ENCODE data around the gene SNX22. TPM values are rescaled to one million over a fixed set of nuclear protein-coding genes. Genes with fewer than 3 reads are reported as not detected.
"Not testable (repeated sequence)": the region's sequence is repeated elsewhere in the genome, so short reads cannot be mapped to it uniquely, and the experiment has no call there.

SNX22 gene
- total RNA-seq, 1 donor from 2014 or later, result 1.0 TPM

DNA sequence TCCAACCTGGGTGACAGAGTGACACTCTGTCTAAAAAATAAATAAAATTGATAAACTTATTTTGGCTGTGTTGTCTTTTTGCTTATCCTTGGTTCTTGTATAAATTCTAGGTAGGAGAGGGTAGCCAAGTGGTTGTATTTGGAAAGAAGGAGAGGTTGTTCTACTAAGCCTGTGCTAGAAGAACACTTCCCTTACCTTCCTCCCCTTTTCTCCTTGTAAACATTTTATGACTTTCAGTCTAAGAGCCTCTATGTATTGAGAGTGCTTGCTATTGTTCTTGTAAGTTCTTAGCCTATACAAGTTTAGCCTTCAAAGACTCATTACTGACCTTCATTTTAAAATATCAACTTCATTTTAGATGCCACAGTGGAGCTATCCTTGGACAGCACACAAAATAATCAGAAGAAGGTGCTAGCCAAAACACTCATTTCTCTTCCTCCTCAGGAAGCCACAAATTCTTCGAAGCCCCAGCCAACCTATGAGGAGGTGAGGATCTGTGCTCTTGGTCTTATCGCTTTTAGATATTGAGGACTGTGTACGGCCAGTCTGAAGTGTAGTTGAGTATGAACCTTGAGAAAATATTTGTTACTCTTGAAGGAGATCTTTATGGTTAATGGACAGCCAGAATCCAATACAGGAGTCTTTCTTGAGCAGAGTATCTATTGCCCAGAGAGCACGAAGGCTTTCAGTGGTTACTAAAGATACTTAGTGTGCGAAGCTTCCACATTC, 33.6 kb upstream of the SNX22 start:
- no peak overlapping the region for H3K27ac ChIP-seq (ENCODE audit: low read depth, low read length)
- H3K4me1 ChIP-seq (ENCODE audit: control insufficient read depth in 3 of 3, insufficient read depth in 3 of 3, low read length in 3 of 3), result no peaks in the 10 kb centered on the region
- H3K9ac ChIP-seq (ENCODE audit: low read depth in 1 of 3, low read length in 3 of 3), result no peak overlapping the region
- peaks cover 34 to 75% (median 75%) of the 10 kb centered on the region in 3 donors for H3K36me3 ChIP-seq (ENCODE audit: control insufficient read depth in 3 of 3, insufficient read depth in 3 of 3, low read length in 3 of 3)
- no peaks in the 10 kb centered on the region for H3K27me3 ChIP-seq (ENCODE audit: control insufficient read depth in 3 of 3, insufficient read depth in 3 of 3, low read length in 3 of 3)
- H3K4me3 ChIP-seq (ENCODE audit: low read length in 3 of 3), result no peak overlapping the region
- no peaks in the 10 kb centered on the region for H3K9me3 ChIP-seq (ENCODE audit: control insufficient read depth in 3 of 3, low read length in 3 of 3)

DNA sequence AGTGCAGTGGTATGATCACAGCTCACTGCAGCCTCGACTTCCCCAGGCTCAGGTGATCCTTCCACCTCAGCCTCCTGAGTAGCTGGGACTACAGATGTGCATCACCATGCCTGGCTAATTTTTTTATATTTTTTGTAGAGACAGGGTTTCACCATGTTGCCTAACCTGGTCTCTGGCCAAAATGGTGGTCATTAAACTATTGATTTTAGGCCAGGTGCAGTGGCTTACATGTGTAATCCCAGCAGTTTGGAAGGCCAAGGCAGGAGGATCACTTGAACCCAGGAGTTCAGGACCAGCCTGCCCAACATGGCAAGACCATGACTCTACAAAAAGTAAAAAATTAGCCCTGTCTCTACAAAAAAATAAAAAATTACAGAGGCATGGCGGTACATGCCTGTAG, 31.2 kb upstream of the SNX22 start:
- not testable (repeated sequence) for H3K9ac ChIP-seq (ENCODE audit: low read depth in 1 of 3, low read length in 3 of 3); H3K4me3 ChIP-seq (ENCODE audit: low read length in 3 of 3)
- H3K36me3 ChIP-seq (ENCODE audit: control insufficient read depth in 3 of 3, insufficient read depth in 3 of 3, low read length in 3 of 3), result peaks cover 30 to 80% (median 75%) of the 10 kb centered on the region in 3 donors

DNA sequence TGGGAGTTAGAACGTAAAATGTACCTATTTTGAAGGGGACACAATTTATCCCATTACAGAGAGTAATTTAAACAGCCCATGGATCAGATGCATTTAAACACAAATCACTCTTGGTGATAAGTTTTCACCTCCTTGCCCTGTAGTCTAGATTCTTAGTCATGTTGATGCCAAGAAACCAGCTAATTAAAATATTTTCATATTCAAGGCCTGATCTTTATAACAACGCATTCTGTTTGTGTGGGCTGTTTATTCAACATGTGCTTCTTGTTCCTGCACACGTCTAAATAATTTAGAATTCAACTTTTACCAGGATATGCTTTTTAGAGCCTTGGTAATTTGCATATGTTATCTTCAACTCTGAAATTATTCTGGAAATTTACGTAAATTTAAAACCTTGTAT, 29.9 kb upstream of the SNX22 start:
- no peak overlapping the region for H3K27ac ChIP-seq (ENCODE audit: low read depth, low read length)
- no peak overlapping the region for H3K4me3 ChIP-seq (ENCODE audit: low read length in 3 of 3)
- H3K4me1 ChIP-seq (ENCODE audit: control insufficient read depth in 3 of 3, insufficient read depth in 3 of 3, low read length in 3 of 3), result no peaks in the 10 kb centered on the region
- no peaks in the 10 kb centered on the region for H3K9me3 ChIP-seq (ENCODE audit: control insufficient read depth in 3 of 3, low read length in 3 of 3)
- peaks cover 27 to 77% (median 75%) of the 10 kb centered on the region in 3 donors for H3K36me3 ChIP-seq (ENCODE audit: control insufficient read depth in 3 of 3, insufficient read depth in 3 of 3, low read length in 3 of 3)
- H3K9ac ChIP-seq (ENCODE audit: low read depth in 1 of 3, low read length in 3 of 3), result no peak overlapping the region
- no peaks in the 10 kb centered on the region for H3K27me3 ChIP-seq (ENCODE audit: control insufficient read depth in 3 of 3, insufficient read depth in 3 of 3, low read length in 3 of 3)

More for the DNA sequence above, 31.2 kb upstream of the SNX22 start:
- not testable (repeated sequence) for H3K9me3 ChIP-seq (ENCODE audit: control insufficient read depth in 3 of 3, low read length in 3 of 3); H3K27ac ChIP-seq (ENCODE audit: low read depth, low read length); H3K4me1 ChIP-seq (ENCODE audit: control insufficient read depth in 3 of 3, insufficient read depth in 3 of 3, low read length in 3 of 3); H3K27me3 ChIP-seq (ENCODE audit: control insufficient read depth in 3 of 3, insufficient read depth in 3 of 3, low read length in 3 of 3)

DNA sequence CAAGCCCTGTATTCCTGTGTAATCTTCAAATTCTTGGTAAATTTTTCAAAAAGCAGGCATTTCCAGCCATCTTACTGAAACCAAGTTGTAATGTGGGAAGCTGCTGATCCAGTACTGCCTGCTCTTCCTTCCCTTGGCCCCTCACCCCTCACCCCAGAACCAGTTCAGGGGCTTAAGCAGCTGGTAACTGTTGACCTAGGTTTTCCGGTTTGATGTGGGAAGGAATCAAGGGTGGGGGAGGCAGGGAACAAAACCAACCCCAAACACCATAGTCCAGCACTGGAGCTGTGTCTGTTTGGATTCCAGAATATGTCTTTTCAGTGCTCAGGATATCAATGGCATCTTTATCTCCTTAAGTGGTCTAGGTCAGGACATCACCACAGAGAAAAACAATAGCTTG, 29.1 kb upstream of the SNX22 start:
- no peak overlapping the region for H3K27ac ChIP-seq (ENCODE audit: low read depth, low read length)
- peaks cover 27 to 79% (median 77%) of the 10 kb centered on the region in 3 donors for H3K36me3 ChIP-seq (ENCODE audit: control insufficient read depth in 3 of 3, insufficient read depth in 3 of 3, low read length in 3 of 3)
- H3K9me3 ChIP-seq (ENCODE audit: control insufficient read depth in 3 of 3, low read length in 3 of 3), result no peaks in the 10 kb centered on the region
- no peaks in the 10 kb centered on the region for H3K27me3 ChIP-seq (ENCODE audit: control insufficient read depth in 3 of 3, insufficient read depth in 3 of 3, low read length in 3 of 3)
- peaks cover 0 to 2% (median 1%) of the 10 kb centered on the region in 3 donors for H3K4me1 ChIP-seq (ENCODE audit: control insufficient read depth in 3 of 3, insufficient read depth in 3 of 3, low read length in 3 of 3)
- H3K9ac ChIP-seq (ENCODE audit: low read depth in 1 of 3, low read length in 3 of 3), result no peak overlapping the region
- H3K4me3 ChIP-seq (ENCODE audit: low read length in 3 of 3), result no peak overlapping the region

DNA sequence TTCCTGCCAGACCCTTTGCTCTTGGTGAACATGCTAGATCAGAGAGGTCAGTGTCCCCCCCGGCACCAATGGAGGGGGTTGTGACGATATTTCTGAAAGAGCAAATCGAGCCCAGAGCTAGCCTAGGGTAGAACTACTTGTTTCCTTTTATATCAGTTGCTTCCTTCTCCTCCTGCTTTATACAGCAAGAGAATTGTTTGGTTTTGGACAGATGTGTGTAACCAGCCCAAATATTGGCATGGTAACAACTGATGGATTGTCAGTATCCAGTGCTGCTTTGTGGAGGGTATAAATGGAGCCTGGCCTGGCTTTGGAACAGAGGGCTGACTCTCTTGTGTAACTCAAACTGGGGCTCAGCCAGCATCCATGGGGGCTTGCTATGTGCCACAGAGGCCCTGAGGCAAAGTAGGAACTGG, 28.6 kb upstream of the SNX22 start:
- H3K36me3 ChIP-seq (ENCODE audit: control insufficient read depth in 3 of 3, insufficient read depth in 3 of 3, low read length in 3 of 3), result peaks cover 32 to 81% (median 77%) of the 10 kb centered on the region in 3 donors

DNA sequence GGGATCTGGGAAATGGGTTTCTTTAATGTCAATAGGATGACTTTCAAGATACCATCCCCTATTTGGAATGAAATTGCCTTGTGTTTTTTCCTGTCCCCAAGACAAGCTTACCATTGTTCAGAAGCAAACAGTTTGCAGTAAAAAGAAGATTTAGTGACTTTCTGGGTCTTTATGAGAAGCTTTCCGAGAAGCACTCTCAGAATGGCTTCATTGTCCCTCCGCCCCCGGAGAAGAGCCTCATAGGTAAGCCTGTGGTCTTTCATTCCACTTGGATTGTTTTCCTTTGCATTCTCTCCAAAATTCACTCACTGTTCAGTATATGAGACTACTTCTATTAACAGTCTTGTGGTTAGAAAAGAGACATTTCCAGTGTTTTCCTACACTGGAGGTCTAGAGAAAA, 25.6 kb upstream of the SNX22 start:
- H3K4me1 ChIP-seq (ENCODE audit: control insufficient read depth in 3 of 3, insufficient read depth in 3 of 3, low read length in 3 of 3), result peaks cover 0 to 4% (median 3%) of the 10 kb centered on the region in 3 donors
- H3K27ac ChIP-seq (ENCODE audit: low read depth, low read length), result no peak overlapping the region
- H3K9me3 ChIP-seq (ENCODE audit: control insufficient read depth in 3 of 3, low read length in 3 of 3), result no peaks in the 10 kb centered on the region
- H3K4me3 ChIP-seq (ENCODE audit: low read length in 3 of 3), result no peak overlapping the region
- peak overlapping the region in 1 of 3 donors; percentile 29 for H3K9ac ChIP-seq (ENCODE audit: low read depth in 1 of 3, low read length in 3 of 3)
- H3K27me3 ChIP-seq (ENCODE audit: control insufficient read depth in 3 of 3, insufficient read depth in 3 of 3, low read length in 3 of 3), result no peaks in the 10 kb centered on the region
- H3K36me3 ChIP-seq (ENCODE audit: control insufficient read depth in 3 of 3, insufficient read depth in 3 of 3, low read length in 3 of 3), result peaks cover 38 to 77% (median 73%) of the 10 kb centered on the region in 3 donors

More for the DNA sequence above, 28.6 kb upstream of the SNX22 start:
- peaks cover 0 to 4% (median 3%) of the 10 kb centered on the region in 3 donors for H3K4me1 ChIP-seq (ENCODE audit: control insufficient read depth in 3 of 3, insufficient read depth in 3 of 3, low read length in 3 of 3)
- no peak overlapping the region for H3K27ac ChIP-seq (ENCODE audit: low read depth, low read length)
- H3K4me3 ChIP-seq (ENCODE audit: low read length in 3 of 3), result no peak overlapping the region
- H3K9me3 ChIP-seq (ENCODE audit: control insufficient read depth in 3 of 3, low read length in 3 of 3), result no peaks in the 10 kb centered on the region
- no peaks in the 10 kb centered on the region for H3K27me3 ChIP-seq (ENCODE audit: control insufficient read depth in 3 of 3, insufficient read depth in 3 of 3, low read length in 3 of 3)
- H3K9ac ChIP-seq (ENCODE audit: low read depth in 1 of 3, low read length in 3 of 3), result no peak overlapping the region

DNA sequence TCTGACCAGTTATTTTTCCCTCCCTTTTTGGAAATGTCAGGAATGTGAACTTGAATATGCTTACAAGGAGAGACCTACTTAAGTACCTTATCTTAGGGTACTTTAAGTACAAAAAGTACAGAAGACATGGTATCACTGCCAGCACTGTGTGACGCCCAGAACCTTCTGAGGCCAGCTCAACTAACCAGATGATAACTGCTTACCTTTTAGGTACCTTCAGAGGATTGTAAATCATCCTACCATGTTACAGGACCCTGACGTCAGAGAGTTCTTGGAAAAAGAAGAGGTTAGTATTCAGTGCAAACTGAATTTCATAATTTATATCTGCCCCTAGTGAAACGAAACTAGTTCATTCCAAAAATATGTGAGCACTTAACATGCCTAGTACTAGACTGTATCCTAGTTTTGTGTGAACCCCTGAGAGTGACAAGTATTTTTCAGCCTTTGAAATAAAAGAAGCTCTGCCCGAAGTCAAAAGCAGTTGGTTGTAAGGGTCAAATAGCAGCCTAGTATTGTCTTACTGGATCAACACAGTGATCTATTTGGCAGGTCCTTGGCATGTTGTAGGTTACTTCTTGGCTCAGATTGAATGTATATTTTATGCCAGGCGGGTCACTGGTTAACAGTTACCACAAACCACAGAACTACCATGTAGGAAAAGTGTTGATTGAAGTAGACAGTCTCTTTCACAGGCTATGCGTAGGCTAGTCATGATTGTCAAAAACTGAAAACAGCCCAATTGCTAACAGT, 23.8 kb upstream of the SNX22 start:
- peaks cover 0 to 4% (median 3%) of the 10 kb centered on the region in 3 donors for H3K4me1 ChIP-seq (ENCODE audit: control insufficient read depth in 3 of 3, insufficient read depth in 3 of 3, low read length in 3 of 3)
- H3K4me3 ChIP-seq (ENCODE audit: low read length in 3 of 3), result no peak overlapping the region
- no peaks in the 10 kb centered on the region for H3K27me3 ChIP-seq (ENCODE audit: control insufficient read depth in 3 of 3, insufficient read depth in 3 of 3, low read length in 3 of 3)
- peaks cover 48 to 80% (median 77%) of the 10 kb centered on the region in 3 donors for H3K36me3 ChIP-seq (ENCODE audit: control insufficient read depth in 3 of 3, insufficient read depth in 3 of 3, low read length in 3 of 3)
- no peak overlapping the region for H3K27ac ChIP-seq (ENCODE audit: low read depth, low read length)
- H3K9ac ChIP-seq (ENCODE audit: low read depth in 1 of 3, low read length in 3 of 3), result no peak overlapping the region
- no peaks in the 10 kb centered on the region for H3K9me3 ChIP-seq (ENCODE audit: control insufficient read depth in 3 of 3, low read length in 3 of 3)

DNA sequence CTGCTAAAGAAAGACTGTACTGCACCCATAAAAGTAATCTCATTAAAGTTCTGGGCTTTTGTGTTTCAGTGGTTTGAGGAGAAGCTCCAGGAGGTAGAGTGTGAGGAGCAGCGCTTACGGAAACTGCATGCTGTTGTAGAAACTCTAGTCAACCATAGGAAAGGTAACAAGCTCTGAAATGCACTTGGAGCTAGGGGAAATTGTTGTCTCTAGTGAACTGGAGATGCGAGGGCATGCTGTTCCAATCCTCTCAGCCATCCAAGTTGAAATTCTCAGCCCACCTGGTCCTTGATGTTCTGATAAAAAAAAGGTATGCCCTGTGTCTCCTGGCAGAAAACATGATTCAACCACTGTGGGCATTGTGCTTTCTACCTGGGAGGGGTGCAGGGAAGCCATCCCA, 21.4 kb upstream of the SNX22 start:
- H3K4me1 ChIP-seq (ENCODE audit: control insufficient read depth in 3 of 3, insufficient read depth in 3 of 3, low read length in 3 of 3), result peaks cover 0 to 9% (median 3%) of the 10 kb centered on the region in 3 donors
- no peak overlapping the region for H3K9ac ChIP-seq (ENCODE audit: low read depth in 1 of 3, low read length in 3 of 3)
- H3K27me3 ChIP-seq (ENCODE audit: control insufficient read depth in 3 of 3, insufficient read depth in 3 of 3, low read length in 3 of 3), result no peaks in the 10 kb centered on the region
- H3K4me3 ChIP-seq (ENCODE audit: low read length in 3 of 3), result no peak overlapping the region
- peaks cover 58 to 80% (median 80%) of the 10 kb centered on the region in 3 donors for H3K36me3 ChIP-seq (ENCODE audit: control insufficient read depth in 3 of 3, insufficient read depth in 3 of 3, low read length in 3 of 3)
- H3K27ac ChIP-seq (ENCODE audit: low read depth, low read length), result no peak overlapping the region
- no peaks in the 10 kb centered on the region for H3K9me3 ChIP-seq (ENCODE audit: control insufficient read depth in 3 of 3, low read length in 3 of 3)

DNA sequence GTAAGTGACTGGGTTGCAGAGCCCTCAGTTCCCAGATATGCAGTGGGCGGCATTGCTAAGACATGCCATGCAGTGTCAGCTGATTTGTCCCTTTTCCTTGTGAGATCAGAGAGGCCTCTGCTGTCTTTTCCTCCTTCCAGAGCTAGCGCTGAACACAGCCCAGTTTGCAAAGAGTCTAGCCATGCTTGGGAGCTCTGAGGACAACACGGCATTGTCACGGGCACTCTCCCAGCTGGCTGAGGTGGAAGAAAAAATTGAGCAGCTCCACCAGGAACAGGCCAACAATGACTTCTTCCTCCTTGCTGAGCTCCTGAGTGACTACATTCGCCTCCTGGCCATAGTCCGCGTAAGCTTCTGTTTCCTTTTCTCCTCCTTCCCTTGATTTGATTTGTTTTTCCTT, 20.0 kb upstream of the SNX22 start:
- Histone ChIP-seq H3K27ac (ENCODE audit: low read depth, low read length) (no peak overlapping the region), H3K9ac (ENCODE audit: low read depth in 1 of 3, low read length in 3 of 3) (no peak overlapping the region), H3K27me3 (ENCODE audit: control insufficient read depth in 3 of 3, insufficient read depth in 3 of 3, low read length in 3 of 3) (no peaks in the 10 kb centered on the region), H3K4me3 (ENCODE audit: low read length in 3 of 3) (no peak overlapping the region), H3K36me3 (ENCODE audit: control insufficient read depth in 3 of 3, insufficient read depth in 3 of 3, low read length in 3 of 3) (peaks cover 67 to 84% (median 82%) of the 10 kb centered on the region in 3 donors), H3K9me3 (ENCODE audit: control insufficient read depth in 3 of 3, low read length in 3 of 3) (no peaks in the 10 kb centered on the region), H3K4me1 (ENCODE audit: control insufficient read depth in 3 of 3, insufficient read depth in 3 of 3, low read length in 3 of 3) (peaks cover 0 to 9% (median 3%) of the 10 kb centered on the region in 3 donors)

DNA sequence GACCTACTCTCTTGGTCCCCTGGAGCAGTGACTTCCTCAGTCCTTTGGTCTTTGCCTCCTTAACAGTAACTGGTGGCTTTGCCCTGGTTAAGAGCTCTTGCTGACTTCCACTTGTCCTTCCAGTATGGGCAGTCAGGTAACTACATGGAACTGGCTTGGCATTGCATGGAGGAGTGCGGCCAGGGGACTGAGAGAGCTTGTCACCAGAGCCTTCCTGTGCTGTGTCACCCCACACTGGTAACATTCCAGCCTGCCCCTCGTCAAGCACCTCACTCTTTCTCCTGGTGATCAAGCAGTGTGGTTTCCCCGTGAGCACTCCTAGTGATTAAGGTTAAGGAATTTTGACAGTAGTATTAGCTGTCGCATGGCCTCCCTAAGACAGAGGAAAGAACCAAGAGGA, 19.3 kb upstream of the SNX22 start:
- no peak overlapping the region for H3K9ac ChIP-seq (ENCODE audit: low read depth in 1 of 3, low read length in 3 of 3)
- no peaks in the 10 kb centered on the region for H3K27me3 ChIP-seq (ENCODE audit: control insufficient read depth in 3 of 3, insufficient read depth in 3 of 3, low read length in 3 of 3)
- peaks cover 74 to 85% (median 83%) of the 10 kb centered on the region in 3 donors for H3K36me3 ChIP-seq (ENCODE audit: control insufficient read depth in 3 of 3, insufficient read depth in 3 of 3, low read length in 3 of 3)

More for the DNA sequence above, 19.3 kb upstream of the SNX22 start:
- no peak overlapping the region for H3K4me3 ChIP-seq (ENCODE audit: low read length in 3 of 3)
- no peaks in the 10 kb centered on the region for H3K9me3 ChIP-seq (ENCODE audit: control insufficient read depth in 3 of 3, low read length in 3 of 3)
- no peak overlapping the region for H3K27ac ChIP-seq (ENCODE audit: low read depth, low read length)
- H3K4me1 ChIP-seq (ENCODE audit: control insufficient read depth in 3 of 3, insufficient read depth in 3 of 3, low read length in 3 of 3), result peaks cover 0 to 9% (median 3%) of the 10 kb centered on the region in 3 donors

Measured in skeletal muscle tissue (tissue), 4 donors.